GM12873 (cell line): ENCODE results near the gene ZBTB25.

Experiments used
- CTCF ChIP-seq: IDR thresholded peaks from 2 replicates; pipeline ENCODE4 v1.5.1; 2012; ENCODE audit warnings: low read depth, mild to moderate bottlenecking, moderate library complexity, low read length, control low read depth; ENCODE audit not compliant: insufficient read depth; ENCODE audit errors: missing control alignments

ZBTB25 gene

DNA sequence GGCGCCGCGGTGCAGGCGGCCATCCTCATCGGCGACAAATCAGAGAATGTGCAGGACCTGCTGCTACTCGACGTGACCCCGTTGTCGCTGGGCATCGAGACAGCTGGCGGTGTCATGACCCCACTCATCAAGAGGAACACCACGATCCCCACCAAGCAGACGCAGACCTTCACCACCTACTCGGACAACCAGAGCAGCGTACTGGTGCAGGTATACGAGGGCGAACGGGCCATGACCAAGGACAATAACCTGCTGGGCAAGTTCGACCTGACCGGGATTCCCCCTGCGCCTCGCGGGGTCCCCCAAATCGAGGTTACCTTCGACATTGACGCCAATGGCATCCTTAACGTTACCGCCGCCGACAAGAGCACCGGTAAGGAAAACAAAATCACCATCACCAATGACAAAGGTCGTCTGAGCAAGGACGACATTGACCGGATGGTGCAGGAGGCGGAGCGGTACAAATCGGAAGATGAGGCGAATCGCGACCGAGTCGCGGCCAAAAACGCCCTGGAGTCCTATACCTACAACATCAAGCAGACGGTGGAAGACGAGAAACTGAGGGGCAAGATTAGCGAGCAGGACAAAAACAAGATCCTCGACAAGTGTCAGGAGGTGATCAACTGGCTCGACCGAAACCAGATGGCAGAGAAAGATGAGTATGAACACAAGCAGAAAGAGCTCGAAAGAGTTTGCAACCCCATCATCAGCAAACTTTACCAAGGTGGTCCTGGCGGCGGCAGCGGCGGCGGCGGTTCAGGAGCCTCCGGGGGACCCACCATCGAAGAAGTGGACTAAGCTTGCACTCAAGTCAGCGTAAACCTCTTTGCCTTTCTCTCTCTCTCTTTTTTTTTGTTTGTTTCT, 38.6 kb upstream of the ZBTB25 start:
- TF ChIP-seq CTCF: no peak

DNA sequence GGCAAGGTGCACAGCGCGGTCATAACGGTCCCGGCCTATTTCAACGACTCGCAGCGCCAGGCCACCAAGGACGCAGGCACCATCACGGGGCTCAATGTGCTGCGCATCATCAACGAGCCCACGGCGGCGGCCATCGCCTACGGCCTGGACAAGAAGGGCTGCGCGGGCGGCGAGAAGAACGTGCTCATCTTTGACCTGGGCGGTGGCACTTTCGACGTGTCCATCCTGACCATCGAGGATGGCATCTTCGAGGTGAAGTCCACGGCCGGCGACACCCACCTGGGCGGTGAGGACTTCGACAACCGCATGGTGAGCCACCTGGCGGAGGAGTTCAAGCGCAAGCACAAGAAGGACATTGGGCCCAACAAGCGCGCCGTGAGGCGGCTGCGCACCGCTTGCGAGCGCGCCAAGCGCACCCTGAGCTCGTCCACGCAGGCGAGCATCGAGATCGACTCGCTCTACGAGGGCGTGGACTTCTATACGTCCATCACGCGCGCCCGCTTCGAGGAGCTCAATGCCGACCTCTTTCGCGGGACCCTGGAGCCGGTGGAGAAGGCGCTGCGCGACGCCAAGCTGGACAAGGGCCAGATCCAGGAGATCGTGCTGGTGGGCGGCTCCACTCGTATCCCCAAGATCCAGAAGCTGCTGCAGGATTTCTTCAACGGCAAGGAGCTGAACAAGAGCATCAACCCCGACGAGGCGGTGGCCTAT, 37.8 kb upstream of the ZBTB25 start:
- TF ChIP-seq CTCF: no peak

- peak; percentile 72 for TF ChIP-seq CTCF
These were observed 36.9 kb upstream of the ZBTB25 start, which contains the start of gene HSPA2 for GRCh38 chr14:64540208-64541202. Gene HSPA2, plus strand, starts transcription at chr14:64540741. Its CDS starts 109 bp downstream, at chr14:64540850.

- no peak for TF ChIP-seq CTCF
These were observed 33.0 kb upstream of the ZBTB25 start for GRCh38 chr14:64536488-64537245.

DNA sequence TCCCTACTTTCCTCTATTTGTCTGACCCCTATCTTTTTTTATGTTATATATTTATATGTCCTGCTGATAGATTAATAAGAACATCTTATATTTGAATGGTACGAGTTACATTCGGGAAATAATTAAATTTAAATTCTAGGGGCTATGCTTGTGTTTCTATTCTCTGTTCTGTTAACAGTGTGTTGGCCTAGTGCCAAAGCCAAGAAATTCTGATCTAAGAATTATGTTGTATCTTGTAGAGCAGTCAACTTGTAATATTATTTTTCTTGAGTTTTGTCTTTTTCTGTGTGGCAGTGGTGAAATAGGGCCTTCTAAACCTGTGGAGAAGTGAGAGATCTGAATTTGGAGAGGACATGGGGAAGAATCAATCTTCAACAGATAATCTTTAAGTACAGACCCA, 27.9 kb upstream of the ZBTB25 start:
- TF ChIP-seq CTCF: no peak

GRCh38 chr14:64525354-64525753, 21.7 kb upstream of the ZBTB25 start:
- no peak for TF ChIP-seq CTCF
